ENCODE results near the gene LGALS9. TPM values are rescaled to one million over a fixed set of nuclear protein-coding genes. Genes with fewer than 3 reads are reported as not detected.

The LGALS9 gene
- total and polyA plus RNA-seq, 2 donors (not counting 1 experiment from before 2014, with no cell fraction given) = 65.9 to 197 TPM

DNA sequence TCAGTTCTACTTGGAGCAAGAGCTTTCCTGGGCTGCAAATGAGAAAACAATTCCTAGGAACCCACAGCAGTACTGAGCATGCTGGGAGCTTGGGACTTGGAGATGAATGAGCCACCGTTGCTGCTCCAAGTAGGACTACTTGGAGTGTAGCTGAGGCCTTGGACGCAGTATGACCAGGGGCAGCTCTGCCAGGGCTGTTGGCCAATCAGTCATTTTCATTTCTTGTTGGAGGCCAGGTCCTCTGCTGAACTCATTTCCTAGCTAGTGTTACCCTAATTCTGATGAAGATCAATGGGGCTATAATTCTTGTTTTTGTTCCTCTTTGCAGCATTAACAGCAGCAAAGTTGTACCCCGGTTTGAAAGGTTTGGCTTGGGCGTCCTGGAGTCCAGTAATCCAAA lies 8.0 kb upstream of the LGALS9 start:
- H3K36me3 ChIP-seq (replicated peaks in 1 of 2; ENCODE audit: control extremely low read depth in 1 of 2, control insufficient read depth in 1 of 2, extremely low read depth in 1 of 2, insufficient read depth in 2 of 2, low read length in 1 of 2) = peaks cover 0 to 26% of the 10 kb centered on the region in 2 experiments
- intact Hi-C loops (cut with micrococcal nuclease) = no loop called here
- TF ChIP-seq, protein P1, sequence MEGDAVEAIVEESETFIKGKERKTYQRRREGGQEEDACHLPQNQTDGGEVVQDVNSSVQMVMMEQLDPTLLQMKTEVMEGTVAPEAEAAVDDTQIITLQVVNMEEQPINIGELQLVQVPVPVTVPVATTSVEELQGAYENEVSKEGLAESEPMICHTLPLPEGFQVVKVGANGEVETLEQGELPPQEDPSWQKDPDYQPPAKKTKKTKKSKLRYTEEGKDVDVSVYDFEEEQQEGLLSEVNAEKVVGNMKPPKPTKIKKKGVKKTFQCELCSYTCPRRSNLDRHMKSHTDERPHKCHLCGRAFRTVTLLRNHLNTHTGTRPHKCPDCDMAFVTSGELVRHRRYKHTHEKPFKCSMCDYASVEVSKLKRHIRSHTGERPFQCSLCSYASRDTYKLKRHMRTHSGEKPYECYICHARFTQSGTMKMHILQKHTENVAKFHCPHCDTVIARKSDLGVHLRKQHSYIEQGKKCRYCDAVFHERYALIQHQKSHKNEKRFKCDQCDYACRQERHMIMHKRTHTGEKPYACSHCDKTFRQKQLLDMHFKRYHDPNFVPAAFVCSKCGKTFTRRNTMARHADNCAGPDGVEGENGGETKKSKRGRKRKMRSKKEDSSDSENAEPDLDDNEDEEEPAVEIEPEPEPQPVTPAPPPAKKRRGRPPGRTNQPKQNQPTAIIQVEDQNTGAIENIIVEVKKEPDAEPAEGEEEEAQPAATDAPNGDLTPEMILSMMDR (IDR thresholded peaks at IDR 0.05) = no peak
- no peak for TF ChIP-seq EZH2 (IDR thresholded peaks at IDR 0.05; ENCODE audit: borderline replicate concordance, insufficient read depth, low read depth, low read length, poor library complexity, severe bottlenecking)
- H3K9ac ChIP-seq (ENCODE audit: low read length) = no peak overlapping the region
- WGBS (ENCODE audit: insufficient coverage) = 83% methylated on average over 4 of the region's 4 CpGs
- no peak for ATAC-seq (ENCODE audit: low read depth)
- no peaks in the 10 kb centered on the region for H3K79me2 ChIP-seq (ENCODE audit: control insufficient read depth, insufficient read depth, low read length)
- no peak overlapping the region for H3K27ac ChIP-seq (ENCODE audit: low read length in 2 of 2)
- no peaks in the 10 kb centered on the region for H3K27me3 Mint-ChIP-seq
- no peaks in the 10 kb centered on the region for H4K20me1 ChIP-seq (ENCODE audit: control insufficient read depth, insufficient read depth, low read length, poor library complexity, severe bottlenecking)
- peaks cover 12 to 26% of the 10 kb centered on the region in 2 donors for H3K4me1 ChIP-seq (ENCODE audit: control insufficient read depth in 2 of 2, insufficient read depth in 2 of 2, low read length in 2 of 2)
- CTCF ChIA-PET = interaction anchor here (1.2 to 2.0 kb wide), 4 partner anchors 11 to 32 kb away, joined by 3 to 6 read pairs (median 4); no protein-coding TSS in a partner anchor
- POLR2A ChIA-PET = no interaction called here
- H2AFZ ChIP-seq (ENCODE audit: insufficient read depth, low read depth, low read length, poor library complexity, severe bottlenecking) = no peak overlapping the region
- no peak overlapping the region for H3K27ac Mint-ChIP-seq
- H3K4me1 Mint-ChIP-seq = peaks cover 15% of the 10 kb centered on the region
- no peaks in the 10 kb centered on the region for H3K27me3 ChIP-seq (replicated peaks in 1 of 4; ENCODE audit: control extremely low read depth in 1 of 4, control insufficient read depth in 3 of 4, insufficient read depth in 4 of 4, low read length in 3 of 4)
- H3K9me3 Mint-ChIP-seq (ENCODE audit: insufficient read depth) = peaks cover 2% of the 10 kb centered on the region
- no peak for DNase-seq
- H3K4me3 Mint-ChIP-seq = no peak overlapping the region
- H3K4me3 ChIP-seq (ENCODE audit: control extremely low read depth in 1 of 5, extremely low read depth in 1 of 5, insufficient read depth in 1 of 5, low read depth in 2 of 5, low read length in 4 of 5) = no peak overlapping the region
- H3K9me3 ChIP-seq (ENCODE audit: control extremely low read depth in 1 of 3, control insufficient read depth in 2 of 3, insufficient read depth in 1 of 3, low read length in 2 of 3) = no peaks in the 10 kb centered on the region
- H3K4me2 ChIP-seq (replicated peaks; ENCODE audit: low read depth, low read length, poor library complexity, severe bottlenecking) = no peak overlapping the region

DNA sequence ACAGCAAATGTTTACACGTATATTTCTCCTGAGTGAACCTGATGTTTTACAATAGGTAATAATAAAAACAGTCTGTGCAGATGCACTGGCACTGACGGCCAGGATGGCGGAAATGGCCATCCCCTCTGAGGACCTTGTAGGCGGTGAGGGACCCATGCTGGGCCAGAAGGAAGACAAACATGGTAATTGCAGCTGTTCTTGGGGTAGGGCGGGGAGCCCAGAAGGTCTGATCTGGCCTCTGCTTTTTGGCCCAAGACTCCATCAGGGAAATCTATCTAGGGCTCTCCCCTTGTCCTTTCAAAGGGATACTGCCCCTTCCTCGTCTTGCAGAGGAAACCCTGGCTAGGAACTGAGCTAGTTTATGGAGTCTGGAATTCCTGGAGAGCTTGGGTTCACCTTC lies 7.4 kb upstream of the LGALS9 start:
- POLR2A ChIA-PET = no interaction called here
- no peaks in the 10 kb centered on the region for H3K27me3 Mint-ChIP-seq
- Histone ChIP-seq H3K9me3 (ENCODE audit: control extremely low read depth in 1 of 3, control insufficient read depth in 2 of 3, insufficient read depth in 1 of 3, low read length in 2 of 3) (no peaks in the 10 kb centered on the region), H3K79me2 (ENCODE audit: control insufficient read depth, insufficient read depth, low read length) (no peaks in the 10 kb centered on the region), H3K27me3 (replicated peaks in 1 of 4; ENCODE audit: control extremely low read depth in 1 of 4, control insufficient read depth in 3 of 4, insufficient read depth in 4 of 4, low read length in 3 of 4) (no peaks in the 10 kb centered on the region), H3K4me1 (ENCODE audit: control insufficient read depth in 2 of 2, insufficient read depth in 2 of 2, low read length in 2 of 2) (peaks cover 12 to 26% of the 10 kb centered on the region in 2 donors), H3K27ac (ENCODE audit: low read length in 2 of 2) (no peak overlapping the region), H3K36me3 (replicated peaks in 1 of 2; ENCODE audit: control extremely low read depth in 1 of 2, control insufficient read depth in 1 of 2, extremely low read depth in 1 of 2, insufficient read depth in 2 of 2, low read length in 1 of 2) (peaks cover 0 to 22% of the 10 kb centered on the region in 2 experiments), H3K9ac (ENCODE audit: low read length) (no peak overlapping the region), H3K4me2 (replicated peaks; ENCODE audit: low read depth, low read length, poor library complexity, severe bottlenecking) (no peak overlapping the region), H2AFZ (ENCODE audit: insufficient read depth, low read depth, low read length, poor library complexity, severe bottlenecking) (no peak overlapping the region), H4K20me1 (ENCODE audit: control insufficient read depth, insufficient read depth, low read length, poor library complexity, severe bottlenecking) (no peaks in the 10 kb centered on the region), H3K4me3 (ENCODE audit: control extremely low read depth in 1 of 5, extremely low read depth in 1 of 5, insufficient read depth in 1 of 5, low read depth in 2 of 5, low read length in 4 of 5) (no peak overlapping the region)
- CTCF ChIA-PET = interaction anchor here (1.2 to 2.0 kb wide), 4 partner anchors 11 to 31 kb away, joined by 3 to 6 read pairs (median 4); no protein-coding TSS in a partner anchor
- ATAC-seq (ENCODE audit: low read depth) (no peak), DNase-seq (no peak)
- no peak overlapping the region for H3K27ac Mint-ChIP-seq
- TF ChIP-seq EZH2 (IDR thresholded peaks at IDR 0.05; ENCODE audit: borderline replicate concordance, insufficient read depth, low read depth, low read length, poor library complexity, severe bottlenecking) = no peak
- TF ChIP-seq, protein P1 (IDR thresholded peaks at IDR 0.05) = no peak
- intact Hi-C loops (cut with micrococcal nuclease) = no loop called here
- H3K4me1 Mint-ChIP-seq = peaks cover 15% of the 10 kb centered on the region
- H3K4me3 Mint-ChIP-seq = no peak overlapping the region
- peaks cover 2% of the 10 kb centered on the region for H3K9me3 Mint-ChIP-seq (ENCODE audit: insufficient read depth)
- WGBS (ENCODE audit: insufficient coverage) = 98% methylated on average over 4 of the region's 6 CpGs
